ENCODE measurements around the gene FHIT.
"Not testable (repeated sequence)": the region's sequence is repeated elsewhere in the genome, so short reads cannot be mapped to it uniquely, and the experiment has no call there.

Gene FHIT

DNA sequence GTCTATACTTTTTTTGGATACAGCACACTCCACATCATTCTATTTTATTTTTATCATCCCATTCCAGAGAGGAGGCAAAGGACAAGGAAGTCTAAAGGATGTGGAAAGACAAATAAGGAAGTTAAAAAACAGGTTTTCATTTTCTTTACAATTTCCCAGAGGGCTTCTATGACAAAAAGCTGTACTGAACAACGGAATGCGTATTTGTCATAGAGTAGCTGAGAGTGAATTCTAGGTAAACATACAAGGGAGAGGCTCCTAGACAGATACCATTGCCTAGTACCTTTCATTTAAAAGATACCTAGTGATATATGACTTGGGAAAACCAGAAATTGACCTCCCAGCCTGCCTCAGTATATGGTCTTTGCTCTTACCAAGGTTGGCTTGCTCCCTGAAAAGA, 341.7 kb downstream of the FHIT start:
- TF ChIP-seq, protein P1, sequence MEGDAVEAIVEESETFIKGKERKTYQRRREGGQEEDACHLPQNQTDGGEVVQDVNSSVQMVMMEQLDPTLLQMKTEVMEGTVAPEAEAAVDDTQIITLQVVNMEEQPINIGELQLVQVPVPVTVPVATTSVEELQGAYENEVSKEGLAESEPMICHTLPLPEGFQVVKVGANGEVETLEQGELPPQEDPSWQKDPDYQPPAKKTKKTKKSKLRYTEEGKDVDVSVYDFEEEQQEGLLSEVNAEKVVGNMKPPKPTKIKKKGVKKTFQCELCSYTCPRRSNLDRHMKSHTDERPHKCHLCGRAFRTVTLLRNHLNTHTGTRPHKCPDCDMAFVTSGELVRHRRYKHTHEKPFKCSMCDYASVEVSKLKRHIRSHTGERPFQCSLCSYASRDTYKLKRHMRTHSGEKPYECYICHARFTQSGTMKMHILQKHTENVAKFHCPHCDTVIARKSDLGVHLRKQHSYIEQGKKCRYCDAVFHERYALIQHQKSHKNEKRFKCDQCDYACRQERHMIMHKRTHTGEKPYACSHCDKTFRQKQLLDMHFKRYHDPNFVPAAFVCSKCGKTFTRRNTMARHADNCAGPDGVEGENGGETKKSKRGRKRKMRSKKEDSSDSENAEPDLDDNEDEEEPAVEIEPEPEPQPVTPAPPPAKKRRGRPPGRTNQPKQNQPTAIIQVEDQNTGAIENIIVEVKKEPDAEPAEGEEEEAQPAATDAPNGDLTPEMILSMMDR (IDR thresholded peaks at IDR 0.05; ENCODE audit: low read depth, low read length, missing control alignments) = no peak
- DNase-seq (ENCODE audit: low read depth) = no peak
- H3K4me3 ChIP-seq (ENCODE audit: low read depth, low read length) = no peak overlapping the region

DNA sequence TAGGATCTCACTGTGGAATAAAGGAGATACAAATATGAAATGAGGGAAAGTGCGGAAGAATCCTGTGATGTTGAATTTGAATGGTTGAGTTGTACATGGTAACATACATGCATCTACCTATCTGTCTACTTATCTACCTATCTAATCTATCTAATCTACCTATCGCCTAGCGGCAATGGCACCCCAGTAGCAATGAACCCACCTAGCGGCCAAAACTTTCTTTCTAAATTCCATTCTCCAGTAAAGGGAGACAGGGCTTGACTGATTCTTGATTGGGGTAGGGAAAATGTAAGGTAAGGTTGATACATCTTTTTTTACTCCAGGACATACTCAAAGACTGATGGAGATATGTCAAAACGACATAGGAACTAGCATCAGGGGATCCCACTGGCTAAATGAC, 345.0 kb downstream of the FHIT start:
- TF ChIP-seq, protein P1 (IDR thresholded peaks at IDR 0.05; ENCODE audit: low read depth, low read length, missing control alignments) = no peak
- DNase-seq (ENCODE audit: low read depth) = no peak
- no peak overlapping the region for H3K4me3 ChIP-seq (ENCODE audit: low read depth, low read length)

DNA sequence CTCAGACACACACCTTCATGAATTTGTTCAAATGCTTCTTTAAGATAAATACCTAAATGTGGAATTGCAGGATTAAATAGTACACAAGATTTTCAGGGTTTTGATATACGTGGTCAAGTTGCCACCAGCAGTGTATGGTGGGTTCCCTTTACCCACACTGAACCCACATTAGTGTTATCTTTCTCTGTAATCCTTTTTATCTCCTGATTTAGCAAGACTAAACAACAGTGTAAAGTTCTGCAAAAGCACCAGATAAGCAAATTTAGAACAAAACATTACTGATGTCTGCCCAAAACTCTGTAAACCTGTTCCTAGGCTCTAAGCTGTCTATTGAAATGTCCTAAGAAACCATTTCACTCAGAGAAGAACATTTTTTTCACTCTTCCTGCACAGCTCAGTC, 352.9 kb downstream of the FHIT start:
- H3K4me3 ChIP-seq (ENCODE audit: low read depth, low read length) = no peak overlapping the region
- TF ChIP-seq, protein P1 (IDR thresholded peaks at IDR 0.05; ENCODE audit: low read depth, low read length, missing control alignments) = no peak
- DNase-seq (ENCODE audit: low read depth) = no peak

DNA sequence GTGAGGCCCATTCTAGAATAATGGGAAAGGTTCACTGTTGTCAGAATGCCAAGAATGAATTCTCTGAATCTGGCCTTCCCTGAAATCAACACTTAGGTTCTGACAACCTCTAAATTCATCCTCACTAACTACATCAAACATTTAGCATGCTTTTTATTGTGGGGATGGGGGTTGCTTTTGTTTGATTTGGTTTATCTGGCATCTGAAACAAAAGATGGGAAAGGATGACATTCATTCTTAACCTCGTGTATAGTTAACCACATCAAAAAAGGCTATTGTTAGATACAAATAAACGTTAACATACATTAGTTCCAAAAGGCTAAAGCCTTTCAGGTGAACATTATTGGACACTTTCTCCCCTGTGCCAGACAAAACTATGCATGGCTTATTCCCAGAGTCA, 357.3 kb downstream of the FHIT start:
- no peak for DNase-seq (ENCODE audit: low read depth)
- no peak overlapping the region for H3K4me3 ChIP-seq (ENCODE audit: low read depth, low read length)
- TF ChIP-seq, protein P1 (IDR thresholded peaks at IDR 0.05; ENCODE audit: low read depth, low read length, missing control alignments) = no peak

DNA sequence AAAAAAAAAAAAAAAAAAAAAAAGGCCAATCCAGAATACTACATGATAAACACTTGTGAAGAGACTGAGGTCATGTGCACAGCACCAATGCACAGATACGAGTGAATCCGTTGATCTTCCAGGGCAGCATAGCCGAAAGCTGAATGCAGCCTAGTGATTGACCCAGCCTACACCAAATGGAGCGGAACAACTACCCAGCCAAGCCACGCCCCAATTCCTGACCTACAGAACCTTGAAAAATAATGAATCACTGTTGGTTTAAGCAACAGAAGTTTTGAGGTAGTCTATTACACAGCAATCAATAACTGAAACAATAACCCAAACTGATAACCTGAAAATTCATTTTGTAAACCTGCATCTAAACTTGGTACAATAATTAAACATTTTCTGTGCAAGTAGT, 361.0 kb downstream of the FHIT start:
- TF ChIP-seq, protein P1 (IDR thresholded peaks at IDR 0.05; ENCODE audit: low read depth, low read length, missing control alignments) = no peak
- H3K4me3 ChIP-seq (ENCODE audit: low read depth, low read length) = no peak overlapping the region
- no peak for DNase-seq (ENCODE audit: low read depth)

DNA sequence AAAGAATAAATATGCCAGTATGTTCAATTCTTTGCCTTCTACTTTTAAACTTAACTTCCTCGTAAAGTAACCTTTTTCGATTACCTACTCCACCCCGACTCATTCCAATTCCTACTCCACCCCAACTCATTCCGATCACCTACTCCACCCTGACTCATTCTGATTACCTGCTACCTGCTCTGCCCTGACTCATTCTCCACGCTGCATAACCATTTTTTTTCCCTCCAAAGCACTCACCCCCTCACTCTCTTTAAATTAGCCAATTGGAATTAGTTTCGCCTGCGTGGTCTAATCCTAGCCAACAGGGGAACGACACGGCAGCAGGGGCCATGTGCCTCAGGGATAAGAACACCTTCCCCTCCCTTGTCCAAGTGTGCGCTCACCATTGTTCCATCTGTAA, 362.3 kb downstream of the FHIT start:
- not testable (repeated sequence) for H3K4me3 ChIP-seq (ENCODE audit: low read depth, low read length); DNase-seq (ENCODE audit: low read depth)

DNA sequence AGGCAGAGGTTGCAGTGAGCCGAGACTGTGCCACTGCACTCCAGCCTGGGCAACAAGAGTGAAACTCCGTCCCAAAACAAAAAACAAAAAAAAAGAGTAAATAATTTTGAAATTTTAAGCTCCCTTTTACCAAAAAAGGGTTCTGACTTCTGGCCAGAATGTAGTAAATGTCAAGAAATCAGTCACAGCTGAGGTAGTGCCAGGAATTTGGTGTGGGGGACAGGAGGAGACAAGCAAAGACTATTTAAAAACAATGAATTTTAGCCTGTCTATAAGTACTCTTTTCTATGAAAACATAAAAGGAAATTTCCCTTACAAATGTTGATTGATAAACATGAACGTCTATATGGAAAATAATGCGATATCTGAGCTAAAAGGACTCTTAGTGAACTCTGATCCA, 363.7 kb downstream of the FHIT start:
- H3K4me3 ChIP-seq (ENCODE audit: low read depth, low read length) = no peak overlapping the region
- DNase-seq (ENCODE audit: low read depth) = no peak
- TF ChIP-seq, protein P1 (IDR thresholded peaks at IDR 0.05; ENCODE audit: low read depth, low read length, missing control alignments) = no peak

DNA sequence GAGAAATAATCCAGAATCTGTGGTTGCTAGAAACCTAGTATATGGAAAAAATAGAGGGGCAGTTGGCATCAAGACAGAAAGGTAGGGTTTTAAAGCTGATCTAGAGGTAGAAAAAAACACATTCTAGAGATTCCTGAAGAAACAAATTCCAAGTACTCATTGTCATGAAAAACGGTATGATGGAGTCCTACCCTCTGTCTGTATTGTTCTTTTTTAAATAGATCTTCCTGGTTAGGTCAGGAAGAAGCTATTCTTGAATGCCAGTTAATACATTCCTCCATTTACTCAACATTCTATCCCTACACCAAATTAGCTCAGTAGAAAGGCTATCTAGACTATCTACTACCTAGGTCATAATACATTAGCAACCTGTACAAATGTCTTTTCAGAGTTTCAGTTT, 364.7 kb downstream of the FHIT start:
- TF ChIP-seq, protein P1 (IDR thresholded peaks at IDR 0.05; ENCODE audit: low read depth, low read length, missing control alignments) = no peak
- H3K4me3 ChIP-seq (ENCODE audit: low read depth, low read length) = no peak overlapping the region
- no peak for DNase-seq (ENCODE audit: low read depth)
